Measurements from ENCODE around the gene KIF20B. TPM values are rescaled to one million over a fixed set of nuclear protein-coding genes. Genes with fewer than 3 reads are reported as not detected.

Gene KIF20B
- total RNA-seq, 1 donor from 2014 or later, result 6.7 TPM

DNA sequence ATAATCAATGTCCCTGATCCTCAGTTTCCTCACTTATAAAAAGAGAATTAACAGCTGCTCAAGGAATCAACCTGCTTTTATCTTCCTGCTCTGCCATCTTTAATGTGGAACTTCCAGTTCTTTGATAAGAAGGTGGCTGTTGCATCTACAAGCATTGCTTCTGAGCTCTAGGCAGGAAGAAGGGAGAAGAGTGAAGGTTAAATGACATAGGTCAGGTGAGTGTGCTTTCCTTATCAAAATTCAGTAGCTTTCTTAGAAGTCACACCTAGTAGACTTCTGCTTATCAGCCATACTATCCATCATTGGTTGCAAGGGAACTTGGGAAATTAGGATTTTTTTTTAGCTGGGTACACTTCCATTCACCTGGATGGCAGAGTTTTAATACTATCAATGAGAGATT is 24.0 kb upstream of the KIF20B start:
- H3K27ac ChIP-seq, result no peak overlapping the region
- no peaks in the 10 kb centered on the region for H3K4me1 ChIP-seq
- H3K9me3 ChIP-seq, result no peaks in the 10 kb centered on the region
- no peak for TF ChIP-seq CTCF (IDR thresholded peaks at IDR 0.05)
- H3K36me3 ChIP-seq, result no peaks in the 10 kb centered on the region
- DNase-seq (no peak), ATAC-seq (no peak)
- no peak overlapping the region for H3K4me3 ChIP-seq
- no peaks in the 10 kb centered on the region for H3K27me3 ChIP-seq (ENCODE audit: low read depth)
- intact Hi-C loops (cut with DNase I), result no loop called here

DNA sequence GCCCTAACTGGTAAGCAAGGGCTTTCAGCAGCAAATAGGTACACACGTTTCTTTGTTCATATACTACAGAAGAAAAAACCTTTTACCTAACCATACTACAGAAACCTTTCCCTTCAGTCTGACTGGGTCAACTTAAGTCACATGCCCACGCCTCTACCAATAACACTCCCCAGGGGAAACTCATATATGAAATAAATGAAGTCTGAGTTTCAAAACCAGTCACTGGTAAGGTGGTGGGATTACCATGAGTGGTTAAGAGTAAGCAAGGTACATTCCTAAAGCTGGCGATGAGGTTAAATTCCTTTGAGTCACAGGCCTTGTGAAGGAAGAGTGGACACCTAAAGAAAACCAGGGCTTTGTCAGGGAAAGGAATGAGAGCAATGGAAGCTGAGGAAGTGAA is 21.4 kb upstream of the KIF20B start:
- DNase-seq, result no peak
- no peaks in the 10 kb centered on the region for H3K9me3 ChIP-seq
- TF ChIP-seq CTCF (IDR thresholded peaks at IDR 0.05), result no peak
- H3K27me3 ChIP-seq (ENCODE audit: low read depth), result no peaks in the 10 kb centered on the region
- intact Hi-C loops (cut with DNase I), result no loop called here
- H3K4me1 ChIP-seq, result no peaks in the 10 kb centered on the region
- no peak overlapping the region for H3K4me3 ChIP-seq
- ATAC-seq, result no peak
- no peak overlapping the region for H3K27ac ChIP-seq
- H3K36me3 ChIP-seq, result no peaks in the 10 kb centered on the region

GRCh38 chr10:89683883-89684282 is 17.5 kb upstream of the KIF20B start:
- no peak overlapping the region for H3K27ac ChIP-seq
- no peak for ATAC-seq
- intact Hi-C loops (cut with DNase I), result no loop called here
- H3K36me3 ChIP-seq, result no peaks in the 10 kb centered on the region
- no peaks in the 10 kb centered on the region for H3K4me1 ChIP-seq
- DNase-seq, result no peak
- no peak overlapping the region for H3K4me3 ChIP-seq
- TF ChIP-seq CTCF (IDR thresholded peaks at IDR 0.05), result no peak
- no peaks in the 10 kb centered on the region for H3K27me3 ChIP-seq (ENCODE audit: low read depth)
- no peaks in the 10 kb centered on the region for H3K9me3 ChIP-seq

DNA sequence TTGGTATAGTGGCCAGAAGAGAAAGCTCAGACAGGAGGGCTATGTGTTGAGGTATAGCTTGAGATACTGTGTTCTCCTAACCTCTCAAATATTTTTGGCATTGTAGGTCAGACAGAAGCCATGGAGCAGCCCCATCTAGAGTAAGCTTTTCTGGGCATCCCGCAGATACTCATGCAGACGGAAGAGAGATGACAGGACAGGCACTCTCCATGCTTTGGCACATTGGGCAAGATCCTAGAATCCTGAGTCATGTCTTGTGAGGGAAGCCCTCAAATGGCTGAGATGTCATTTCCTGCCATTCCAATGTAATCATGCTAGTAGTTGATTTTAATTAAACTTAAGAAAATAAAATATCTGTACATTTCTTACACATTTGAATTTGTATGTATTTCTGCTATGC is 16.8 kb upstream of the KIF20B start:
- Histone ChIP-seq H3K4me3 (no peak overlapping the region), H3K27me3 (ENCODE audit: low read depth) (no peaks in the 10 kb centered on the region), H3K36me3 (no peaks in the 10 kb centered on the region), H3K4me1 (no peaks in the 10 kb centered on the region), H3K27ac (no peak overlapping the region), H3K9me3 (no peaks in the 10 kb centered on the region)
- ATAC-seq (no peak), DNase-seq (no peak)
- intact Hi-C loops (cut with DNase I), result no loop called here
- TF ChIP-seq CTCF (IDR thresholded peaks at IDR 0.05), result no peak

GRCh38 chr10:89685936-89686335 is 15.5 kb upstream of the KIF20B start:
- no peaks in the 10 kb centered on the region for H3K36me3 ChIP-seq
- H3K9me3 ChIP-seq, result no peaks in the 10 kb centered on the region
- DNase-seq, result no peak
- H3K4me1 ChIP-seq, result no peaks in the 10 kb centered on the region
- no peak for TF ChIP-seq CTCF (IDR thresholded peaks at IDR 0.05)
- intact Hi-C loops (cut with DNase I), result no loop called here
- ATAC-seq, result no peak
- H3K27me3 ChIP-seq (ENCODE audit: low read depth), result no peaks in the 10 kb centered on the region
- no peak overlapping the region for H3K4me3 ChIP-seq
- no peak overlapping the region for H3K27ac ChIP-seq

- Histone ChIP-seq H3K9me3 (no peaks in the 10 kb centered on the region), H3K27ac (no peak overlapping the region), H3K27me3 (ENCODE audit: low read depth) (no peaks in the 10 kb centered on the region), H3K4me3 (no peak overlapping the region), H3K36me3 (no peaks in the 10 kb centered on the region), H3K4me1 (no peaks in the 10 kb centered on the region)
- intact Hi-C loops (cut with DNase I), result no loop called here
- DNase-seq (no peak), ATAC-seq (no peak)
- TF ChIP-seq CTCF (IDR thresholded peaks at IDR 0.05), result no peak
Measured at GRCh38 chr10:89690027-89690426, 11.4 kb upstream of the KIF20B start.

Measured in lower lobe of right lung (tissue), 2 donors.